Stimulated activated CD8-positive, alpha-beta memory T cell treated with anti-CD3 and anti-CD28 coated beads, Interleukin-2, amount 100 ng/mL, for 1 hour (primary cell): ENCODE results near the gene ACAP3.

Experiments
- DNase-seq, 2 donors: peaks; one replicate each; pipeline ENCODE4 v3.0.0-alpha.2; 2020; ENCODE audit warnings: low read depth in 2 of 2

Gene ACAP3

DNA sequence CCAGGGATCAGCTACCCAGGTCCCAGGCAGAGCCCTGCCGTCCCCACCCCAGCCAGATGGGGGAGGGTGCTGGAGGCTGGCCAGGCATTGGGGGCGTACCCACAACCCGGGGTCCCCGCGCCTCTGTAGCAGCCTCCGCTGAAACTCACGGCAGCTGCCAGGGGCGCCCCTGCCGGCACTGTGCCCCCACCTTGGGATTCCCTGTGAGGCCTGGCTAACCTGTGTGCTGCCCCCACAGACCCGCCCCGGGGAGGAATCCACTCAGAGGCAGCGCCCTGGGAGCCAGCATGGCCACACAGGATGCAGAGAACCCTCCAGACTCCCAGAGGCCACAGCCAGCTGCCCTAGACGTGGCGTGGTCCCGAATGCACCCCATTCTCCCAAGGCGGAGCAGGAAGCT lies 37.7 kb upstream of the ACAP3 start:
- DNase-seq: no peak

- DNase-seq: no peak
Observed at GRCh38 chr1:1344655-1345361, 37.1 kb upstream of the ACAP3 start.

GRCh38 chr1:1343811-1344421 lies 36.2 kb upstream of the ACAP3 start:
- DNase-seq: no peak

DNA sequence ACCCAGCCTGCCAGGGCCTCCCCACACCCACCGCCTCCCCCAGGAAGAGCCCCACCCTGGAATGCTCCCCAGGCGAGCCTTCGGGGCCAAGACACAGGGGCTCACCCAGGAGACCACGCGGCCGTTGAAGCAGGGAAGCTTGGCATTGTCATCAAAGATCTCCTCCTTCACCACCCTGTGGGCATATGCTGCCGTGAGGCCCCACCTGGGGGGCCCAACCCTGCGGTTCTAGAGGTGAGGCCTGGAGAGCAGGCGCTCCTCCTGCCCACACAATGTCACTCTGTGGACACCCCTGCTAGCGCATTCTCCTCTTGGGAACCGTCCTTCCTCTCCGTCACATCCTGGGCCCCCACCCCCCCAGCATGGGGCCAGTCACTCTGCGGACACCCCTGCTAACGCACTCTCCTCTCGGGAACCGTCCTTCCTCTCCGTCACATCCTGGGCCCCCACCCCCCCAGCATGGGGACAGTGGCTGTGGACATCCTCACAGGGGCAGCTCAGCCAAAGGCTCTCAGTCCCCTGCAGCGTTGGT lies 34.9 kb upstream of the ACAP3 start:
- no peak for DNase-seq

- DNase-seq: no peak
Observed at GRCh38 chr1:1342061-1342562, 34.4 kb upstream of the ACAP3 start.

DNA sequence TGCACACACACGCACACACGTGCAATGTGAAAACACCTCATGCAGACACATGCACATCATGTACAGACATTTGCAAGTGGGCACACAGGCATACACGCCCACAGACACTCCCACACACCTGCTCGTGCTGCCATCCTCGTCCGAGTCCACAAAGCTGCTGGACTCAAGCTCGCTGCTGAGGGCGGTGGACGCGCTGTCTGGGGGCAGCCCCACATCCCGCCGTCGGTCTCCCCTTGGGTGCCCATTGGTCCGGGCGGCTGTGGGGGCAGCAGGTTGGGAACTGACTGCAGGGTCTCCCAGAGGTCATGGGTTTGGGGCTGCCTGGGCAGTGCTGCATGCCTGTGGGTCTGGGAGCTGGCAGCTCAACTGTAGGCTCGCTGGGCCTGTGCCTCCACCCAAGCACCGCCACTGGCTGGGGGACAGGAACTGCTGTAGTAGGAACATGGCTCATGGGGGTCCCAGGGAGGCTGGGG lies 33.9 kb upstream of the ACAP3 start:
- DNase-seq: no peak

- DNase-seq: no peak
Observed at GRCh38 chr1:1340791-1341548, 33.2 kb upstream of the ACAP3 start.

GRCh38 chr1:1340185-1340584 lies 32.5 kb upstream of the ACAP3 start:
- no peak for DNase-seq

GRCh38 chr1:1338278-1338677 lies 30.5 kb upstream of the ACAP3 start:
- no peak for DNase-seq

- no peak for DNase-seq
Observed at GRCh38 chr1:1337793-1338147, 30.0 kb upstream of the ACAP3 start.

DNA sequence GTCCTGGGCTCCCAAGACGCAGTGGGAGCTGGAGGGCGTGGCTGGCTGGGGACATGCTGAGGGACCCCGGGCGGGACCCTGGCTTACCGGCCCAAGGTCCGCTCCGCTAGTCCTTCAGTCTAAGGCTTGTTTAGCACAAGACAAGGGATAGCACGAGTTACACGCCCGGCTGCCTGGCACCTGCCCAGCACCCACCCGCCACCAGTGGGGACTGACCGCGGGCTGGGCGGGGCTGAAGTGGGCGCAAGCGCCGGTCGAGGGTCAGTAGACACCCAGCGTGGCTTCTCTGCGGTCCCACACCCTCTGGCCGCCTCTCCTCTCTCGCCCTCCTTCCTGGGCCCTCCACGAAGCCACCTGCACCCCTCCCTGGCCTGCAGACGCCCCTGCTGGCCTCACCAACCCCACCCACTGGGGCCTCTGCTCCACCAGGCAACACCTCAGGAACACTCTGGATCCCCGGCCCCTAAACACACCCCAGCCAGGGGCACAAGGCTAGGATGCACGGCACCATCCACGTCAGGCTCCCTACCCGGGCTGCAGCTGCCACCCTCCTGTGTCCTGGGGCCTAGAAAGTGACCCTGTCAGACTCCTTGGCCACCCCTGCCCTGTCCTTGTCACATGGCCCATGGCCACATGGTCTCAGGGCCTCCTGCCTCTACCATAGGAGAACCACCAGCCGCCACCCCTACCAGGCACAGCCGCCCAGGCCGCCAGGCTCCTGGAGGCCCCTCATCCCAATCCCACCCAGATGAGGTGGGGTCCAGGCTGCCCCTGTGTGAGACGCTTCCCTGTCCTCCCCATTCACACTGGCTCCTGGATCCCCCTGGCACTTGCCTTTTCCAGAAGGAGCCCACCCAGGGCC lies 29.4 kb upstream of the ACAP3 start:
- DNase-seq: no peak

- DNase-seq: no peak
Observed at GRCh38 chr1:1336446-1336845, 28.7 kb upstream of the ACAP3 start.

GRCh38 chr1:1335792-1336248 lies 28.1 kb upstream of the ACAP3 start:
- DNase-seq: no peak

GRCh38 chr1:1335283-1335682 lies 27.6 kb upstream of the ACAP3 start:
- DNase-seq: no peak

DNA sequence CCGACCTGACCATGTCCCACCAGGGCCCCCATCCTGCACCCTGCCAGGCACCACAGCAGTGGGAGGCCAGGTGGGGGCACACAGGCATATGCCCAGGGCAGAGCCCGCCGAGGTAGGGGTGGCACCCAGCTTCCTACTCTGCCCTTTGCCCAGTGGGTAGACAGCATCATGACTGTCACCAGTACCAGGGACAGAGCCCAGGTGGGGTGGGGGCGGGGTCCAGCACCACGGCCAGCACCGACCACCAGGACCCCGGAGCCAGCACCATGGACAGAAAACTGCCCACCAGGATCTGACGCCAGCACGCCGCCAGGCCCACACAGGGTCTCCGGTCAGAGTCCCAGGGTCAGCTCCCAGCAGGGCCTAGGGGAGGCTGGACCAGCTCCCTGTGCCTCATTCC lies 27.1 kb upstream of the ACAP3 start:
- DNase-seq: no peak

- no peak for DNase-seq
Observed at GRCh38 chr1:1333551-1334241, 26.0 kb upstream of the ACAP3 start.

- no peak for DNase-seq
Observed at GRCh38 chr1:1332774-1333480, 25.2 kb upstream of the ACAP3 start.

DNA sequence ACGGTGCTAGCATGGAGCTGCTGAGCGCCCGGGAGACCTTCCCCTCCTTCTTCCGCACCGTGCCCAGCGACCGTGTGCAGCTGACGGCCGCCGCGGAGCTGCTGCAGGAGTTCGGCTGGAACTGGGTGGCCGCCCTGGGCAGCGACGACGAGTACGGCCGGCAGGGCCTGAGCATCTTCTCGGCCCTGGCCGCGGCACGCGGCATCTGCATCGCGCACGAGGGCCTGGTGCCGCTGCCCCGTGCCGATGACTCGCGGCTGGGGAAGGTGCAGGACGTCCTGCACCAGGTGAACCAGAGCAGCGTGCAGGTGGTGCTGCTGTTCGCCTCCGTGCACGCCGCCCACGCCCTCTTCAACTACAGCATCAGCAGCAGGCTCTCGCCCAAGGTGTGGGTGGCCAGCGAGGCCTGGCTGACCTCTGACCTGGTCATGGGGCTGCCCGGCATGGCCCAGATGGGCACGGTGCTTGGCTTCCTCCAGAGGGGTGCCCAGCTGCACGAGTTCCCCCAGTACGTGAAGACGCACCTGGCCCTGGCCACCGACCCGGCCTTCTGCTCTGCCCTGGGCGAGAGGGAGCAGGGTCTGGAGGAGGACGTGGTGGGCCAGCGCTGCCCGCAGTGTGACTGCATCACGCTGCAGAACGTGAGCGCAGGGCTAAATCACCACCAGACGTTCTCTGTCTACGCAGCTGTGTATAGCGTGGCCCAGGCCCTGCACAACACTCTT lies 24.5 kb upstream of the ACAP3 start:
- no peak for DNase-seq
